H9 (cell line): ENCODE data around the gene TTC23. TPM values are rescaled to one million over a fixed set of nuclear protein-coding genes. Genes with fewer than 3 reads are reported as not detected.

Source experiments
- DNase-seq: peaks from one replicate; pipeline ENCODE4 v3.0.0-alpha.2; 2017
- H2AFZ ChIP-seq: one replicate; pipeline ENCODE4 v1.6.1; 2013; ENCODE audit warnings: mild to moderate bottlenecking, low read length, control low read depth, moderate library complexity
- H2AK5ac ChIP-seq: 2 replicates; pipeline ENCODE4 v1.6.1; 2013; ENCODE audit warnings: low read length, control low read depth, mixed read lengths; ENCODE audit not compliant: insufficient read length
- H2BK120ac ChIP-seq: one replicate; pipeline ENCODE4 v1.6.1; 2013; ENCODE audit warnings: low read depth, mild to moderate bottlenecking, low read length, control low read depth, inconsistent platforms; ENCODE audit not compliant: poor library complexity, severe bottlenecking
- H2BK12ac ChIP-seq: 2 replicates; pipeline ENCODE4 v1.6.1; 2013; ENCODE audit warnings: low read length, control low read depth, mixed read lengths, low read depth; ENCODE audit not compliant: insufficient read length
- H2BK15ac ChIP-seq: 2 replicates; pipeline ENCODE4 v1.6.1; 2013; ENCODE audit warnings: low read depth, low read length, control low read depth
- H2BK20ac ChIP-seq: one replicate; pipeline ENCODE4 v1.6.1; 2013; ENCODE audit warnings: low read depth, mild to moderate bottlenecking, low read length, control low read depth, inconsistent platforms; ENCODE audit not compliant: poor library complexity, severe bottlenecking
- H2BK5ac ChIP-seq: 2 replicates; pipeline ENCODE4 v1.6.1; 2013; ENCODE audit warnings: low read length, control low read depth, mixed read lengths; ENCODE audit not compliant: insufficient read length
- H3K14ac ChIP-seq: 2 replicates; pipeline ENCODE4 v1.6.1; 2013; ENCODE audit warnings: low read length, control low read depth; ENCODE audit not compliant: insufficient read depth
- H3K18ac ChIP-seq: 2 replicates; pipeline ENCODE4 v1.6.1; 2013; ENCODE audit warnings: low read depth, mild to moderate bottlenecking, mixed read lengths, low read length, control low read depth; ENCODE audit not compliant: insufficient read length
- H3K23ac ChIP-seq: 2 replicates; pipeline ENCODE4 v1.6.1; 2013; ENCODE audit warnings: low read length, control low read depth, mixed read lengths, low read depth; ENCODE audit not compliant: insufficient read length
- H3K23me2 ChIP-seq: 2 replicates; pipeline ENCODE4 v1.6.1; 2013; ENCODE audit warnings: low read depth, mild to moderate bottlenecking, mixed read lengths, low read length, control low read depth; ENCODE audit not compliant: insufficient read length, poor library complexity, severe bottlenecking
- H3K27ac ChIP-seq: 2 replicates; pipeline ENCODE4 v1.5.1; 2013; ENCODE audit warnings: low read length, control low read depth, mixed read lengths, low read depth; ENCODE audit not compliant: insufficient read length
- H3K27me3 ChIP-seq: 2 replicates; pipeline ENCODE4 v1.6.1; 2013; ENCODE audit warnings: low read length, control low read depth, inconsistent platforms; ENCODE audit not compliant: insufficient read depth
- H3K4ac ChIP-seq: 2 replicates; pipeline ENCODE4 v1.6.1; 2013; ENCODE audit warnings: low read depth, mild to moderate bottlenecking, control low read depth, inconsistent platforms, low read length, moderate library complexity
- H3K4me1 ChIP-seq: 2 replicates; pipeline ENCODE4 v1.6.1; 2013; ENCODE audit warnings: low read length, control low read depth, inconsistent platforms; ENCODE audit not compliant: insufficient read depth
- H3K4me2 ChIP-seq: 2 replicates; pipeline ENCODE4 v1.6.1; 2013; ENCODE audit warnings: low read length, control low read depth, mixed read lengths; ENCODE audit not compliant: insufficient read length, insufficient read depth
- H3K56ac ChIP-seq: 2 replicates; pipeline ENCODE4 v1.6.1; 2013; ENCODE audit warnings: low read depth, mild to moderate bottlenecking, mixed read lengths, low read length, control low read depth; ENCODE audit not compliant: insufficient read length
- H3K79me1 ChIP-seq: 2 replicates; pipeline ENCODE4 v1.6.1; 2013; ENCODE audit warnings: low read depth, mild to moderate bottlenecking, moderate library complexity, low read length, control low read depth, inconsistent platforms; ENCODE audit not compliant: insufficient read depth, poor library complexity, severe bottlenecking
- H3K79me2 ChIP-seq: 2 replicates; pipeline ENCODE4 v1.6.1; 2013; ENCODE audit warnings: low read length, control low read depth, inconsistent platforms; ENCODE audit not compliant: insufficient read depth
- H3K9ac ChIP-seq: 2 replicates; pipeline ENCODE4 v1.6.1; 2013; ENCODE audit warnings: low read length, control low read depth, mixed read lengths; ENCODE audit not compliant: insufficient read length; ENCODE audit errors: extremely low read depth
- H3K9me3 ChIP-seq: one replicate; pipeline ENCODE4 v1.6.1; 2013; ENCODE audit warnings: low read depth, low read length, inconsistent platforms; ENCODE audit not compliant: control insufficient read depth
- H3T11ph ChIP-seq: one replicate; pipeline ENCODE4 v1.6.1; 2013; ENCODE audit warnings: mild to moderate bottlenecking, low read length, control low read depth, inconsistent platforms
- H4K20me1 ChIP-seq: one replicate; pipeline ENCODE4 v1.6.1; 2013; ENCODE audit not compliant: control insufficient read depth, insufficient read length, insufficient read depth
- H4K5ac ChIP-seq: 2 replicates; pipeline ENCODE4 v1.6.1; 2013; ENCODE audit warnings: low read depth, mild to moderate bottlenecking, mixed read lengths, low read length, control low read depth; ENCODE audit not compliant: insufficient read length
- H4K8ac ChIP-seq: replicated peaks from 2 replicates; pipeline ENCODE4 v1.6.1; 2013; ENCODE audit warnings: low read length, control low read depth, mixed read lengths, low read depth; ENCODE audit not compliant: insufficient read length
- H4K91ac ChIP-seq: 2 replicates; pipeline ENCODE4 v1.6.1; 2013; ENCODE audit warnings: low read depth, mild to moderate bottlenecking, moderate library complexity, mixed read lengths, low read length, control low read depth; ENCODE audit not compliant: insufficient read length
- H3K27ac Mint-ChIP-seq, 3 experiments: 2 replicates in 2 of 3; 3 replicates in 1 of 3; pipeline ENCODE4 v1.8.0; 2020 to 2021; ENCODE audit warnings: mixed read lengths in 3 of 3, mild to moderate bottlenecking in 1 of 3, moderate library complexity in 1 of 3
- H3K27me3 Mint-ChIP-seq: 2 replicates; pipeline ENCODE4 v1.8.0; 2021; ENCODE audit warnings: low read depth, mild to moderate bottlenecking, moderate library complexity, mixed read lengths
- H3K36me3 Mint-ChIP-seq, 3 experiments: 2 replicates in 2 of 3; 3 replicates in 1 of 3; pipeline ENCODE4 v1.8.0; 2020 to 2021; ENCODE audit warnings: low read depth in 3 of 3, mixed read lengths in 3 of 3; ENCODE audit not compliant: insufficient read depth in 1 of 3
- H3K4me1 Mint-ChIP-seq, 2 experiments: 2 replicates each; pipeline ENCODE4 v1.8.0; 2020; ENCODE audit warnings: mixed read lengths in 2 of 2
- H3K4me3 Mint-ChIP-seq, 2 experiments: 2 replicates in 1 of 2; 3 replicates in 1 of 2; pipeline ENCODE4 v1.8.0; 2020 to 2021; ENCODE audit warnings: mild to moderate bottlenecking in 2 of 2, mixed read lengths in 2 of 2, moderate library complexity in 1 of 2
- H3K9me3 Mint-ChIP-seq, 2 experiments: 2 replicates in 1 of 2; 3 replicates in 1 of 2; pipeline ENCODE4 v1.8.0; 2020; ENCODE audit warnings: mild to moderate bottlenecking in 2 of 2, mixed read lengths in 2 of 2, moderate library complexity in 1 of 2
- CTCF ChIP-seq: fragments of 200-600 bp; sonication (generic); conservative IDR thresholded peaks from 3 replicates; pipeline ENCODE4 v1.8.0; 2021; ENCODE audit warnings: antibody characterized with exemption, mild to moderate bottlenecking
- WGBS: extraction: QIAGEN DNeasy Blood & Tissue Kit; methylation state at CpG from one replicate; pipeline ENCODE4 v1.1.7; 2013; ENCODE audit warnings: missing lambda C conversion rate, low lambda C conversion rate, mixed read lengths; ENCODE audit not compliant: insufficient read length; ENCODE audit errors: extremely low coverage; 5-methylcytosine and 5-hydroxymethylcytosine counted together
- total RNA-seq: library from RNA; stranded (reverse); gene quantifications from 2 replicates; pipeline ENCODE4 v1.2.1, GENCODE V29; 2021

TTC23 gene
- total RNA-seq, 1 experiment from 2014 or later, result 14.3 TPM

- Histone ChIP-seq H3K9me3 (no peaks in the 10 kb centered on the region), H3K14ac (no peak overlapping the region), H3K23me2 (no peaks in the 10 kb centered on the region), H2BK20ac (no peak overlapping the region), H4K8ac (no peak overlapping the region), H3K27me3 (no peaks in the 10 kb centered on the region), H3K4me1 (peaks cover 5% of the 10 kb centered on the region; the same call in 1 of the 2 replicates), H2AK5ac (no peak overlapping the region), H2AFZ (no peak overlapping the region), H3K9ac (no peak overlapping the region), H3K4me2 (no peak overlapping the region), H2BK5ac (no peak overlapping the region), H4K20me1 (no peaks in the 10 kb centered on the region), H4K5ac (no peak overlapping the region), H3K56ac (no peak overlapping the region), H2BK12ac (no peak overlapping the region), H3T11ph (no peak overlapping the region), H3K4ac (no peak overlapping the region), H3K18ac (no peak overlapping the region), H3K27ac (no peak overlapping the region), H2BK120ac (no peak overlapping the region), H2BK15ac (no peak overlapping the region), H3K79me2 (no peaks in the 10 kb centered on the region), H4K91ac (no peak overlapping the region), H3K79me1 (no peaks in the 10 kb centered on the region), H3K23ac (no peak overlapping the region)
- H3K4me1 Mint-ChIP-seq, result peaks cover 3 to 10% of the 10 kb centered on the region in 2 experiments; a peak in 2 of 4 replicates
- TF ChIP-seq CTCF, result no peak
- no peak for DNase-seq
- no peak overlapping the region; a peak in 1 of 7 replicates for H3K27ac Mint-ChIP-seq
- no peak overlapping the region for H3K4me3 Mint-ChIP-seq
- no peaks in the 10 kb centered on the region; the same call in 1 of the 2 replicates for H3K27me3 Mint-ChIP-seq
- no peaks in the 10 kb centered on the region for H3K36me3 Mint-ChIP-seq
- WGBS, result no CpG with 5 or more reads among the region's 3 CpGs
- no peaks in the 10 kb centered on the region for H3K9me3 Mint-ChIP-seq
Observed at GRCh38 chr15:99267957-99268356, 18.6 kb upstream of the TTC23 start.
